KMS-11 (cell line): Measurements from ENCODE around the gene MRPL4.
A peak's percentile ranks its signal among the peaks of the same experiment; 100 is the strongest.
"Not testable (repeated sequence)": the region's sequence is repeated elsewhere in the genome, so short reads cannot be mapped to it uniquely, and the experiment has no call there.

ENCODE experiments used
- H2AFZ ChIP-seq: fragments of 200-600 bp; sonication (generic); 2 replicates; pipeline ENCODE4 v1.6.1; 2016; ENCODE audit warnings: antibody characterized with exemption, mixed run types, low read depth
- H3K27ac ChIP-seq: fragments of 200-600 bp; sonication (generic); 2 replicates; pipeline ENCODE4 v1.6.1; 2016; ENCODE audit warnings: mild to moderate bottlenecking, mixed run types
- H3K27me3 ChIP-seq: fragments of 200-600 bp; sonication (generic); 2 replicates; pipeline ENCODE4 v1.6.1; 2017; ENCODE audit warnings: mild to moderate bottlenecking, low read depth, mixed run types, moderate library complexity; ENCODE audit not compliant: insufficient read depth
- H3K36me3 ChIP-seq: fragments of 200-600 bp; sonication (generic); 2 replicates; pipeline ENCODE4 v1.6.1; 2017; ENCODE audit warnings: mild to moderate bottlenecking, mixed run types; ENCODE audit not compliant: insufficient read depth
- H3K4me1 ChIP-seq: fragments of 200-600 bp; sonication (generic); 2 replicates; pipeline ENCODE4 v1.6.1; 2016; ENCODE audit warnings: mild to moderate bottlenecking, low read depth, mixed run types; ENCODE audit not compliant: poor library complexity, severe bottlenecking
- H3K4me2 ChIP-seq: fragments of 200-600 bp; sonication (generic); 2 replicates; pipeline ENCODE4 v1.7.0; 2016; ENCODE audit warnings: mild to moderate bottlenecking, mixed run types
- H3K4me3 ChIP-seq: fragments of 200-600 bp; sonication (generic); IDR thresholded peaks from 2 replicates; pipeline ENCODE4 v1.6.1; 2017; ENCODE audit warnings: low read depth, low read length, mixed read lengths; ENCODE audit not compliant: insufficient read depth
- H3K79me2 ChIP-seq: fragments of 200-600 bp; sonication (generic); 2 replicates; pipeline ENCODE4 v1.6.1; 2016; ENCODE audit warnings: low read depth, mixed run types; ENCODE audit not compliant: insufficient read depth
- H3K9ac ChIP-seq: fragments of 200-600 bp; sonication (generic); 2 replicates; pipeline ENCODE4 v1.6.1; 2016; ENCODE audit warnings: mild to moderate bottlenecking, mixed run types
- H4K20me1 ChIP-seq: fragments of 200-600 bp; sonication (generic); 2 replicates; pipeline ENCODE4 v1.6.1; 2016; ENCODE audit warnings: mild to moderate bottlenecking, mixed run types; ENCODE audit not compliant: insufficient read depth
- CTCF ChIP-seq: fragments of 200-600 bp; sonication (generic); conservative IDR thresholded peaks from 2 replicates; pipeline ENCODE4 v1.6.1; 2017; ENCODE audit warnings: low read depth, mild to moderate bottlenecking, antibody characterized with exemption, low read length, moderate library complexity, mixed read lengths

The MRPL4 gene

GRCh38 chr19:10230861-10231611 lies 21.0 kb upstream of the MRPL4 start, which contains the start of gene S1PR2:
S1PR2 (minus strand) TSS chr19:10231331; CDS start chr19:10224905, 6,426 bp downstream.
- Histone ChIP-seq H3K4me2 (peak within 1 kb of the TSS; percentile 88), H3K4me3 (no peak within 1 kb of the TSS), H3K79me2 (peaks cover 18% of the 10 kb centered on the region), H3K27ac (peak within 1 kb of the TSS; percentile 62), H3K4me1 (peaks cover 44% of the 10 kb centered on the region), H3K36me3 (no peaks in the 10 kb centered on the region), H4K20me1 (no peaks in the 10 kb centered on the region), H3K9ac (peak within 1 kb of the TSS; percentile 88), H2AFZ (peak within 1 kb of the TSS; percentile 76), H3K27me3 (no peaks in the 10 kb centered on the region)
- no peak for TF ChIP-seq CTCF

GRCh38 chr19:10231612-10232228 lies 20.3 kb upstream of the MRPL4 start:
- TF ChIP-seq CTCF = 0 out of 2 replicates have a peak, but pooled peaks have one; percentile 4

GRCh38 chr19:10233946-10234345 lies 18.1 kb upstream of the MRPL4 start:
- H3K27me3 ChIP-seq = no peaks in the 10 kb centered on the region
- H4K20me1 ChIP-seq = no peaks in the 10 kb centered on the region
- no peak overlapping the region for H3K27ac ChIP-seq
- no peak overlapping the region for H3K4me3 ChIP-seq
- no peaks in the 10 kb centered on the region for H3K36me3 ChIP-seq
- no peak overlapping the region for H3K9ac ChIP-seq
- H3K4me2 ChIP-seq = no peak overlapping the region
- H3K79me2 ChIP-seq = peaks cover 8% of the 10 kb centered on the region; the same call in 1 of the 2 replicates
- no peak overlapping the region for H2AFZ ChIP-seq
- no peak for TF ChIP-seq CTCF
- peaks cover 30% of the 10 kb centered on the region for H3K4me1 ChIP-seq

More at GRCh38 chr19:10231612-10232228, 20.3 kb upstream of the MRPL4 start:
- no peak overlapping the region for H3K4me3 ChIP-seq
- H2AFZ ChIP-seq = peak overlapping the region; percentile 18; the same call in 1 of the 2 replicates
- no peaks in the 10 kb centered on the region for H4K20me1 ChIP-seq
- H3K4me2 ChIP-seq = peak overlapping the region; percentile 34; the same call in 1 of the 2 replicates
- H3K36me3 ChIP-seq = no peaks in the 10 kb centered on the region
- H3K27me3 ChIP-seq = no peaks in the 10 kb centered on the region
- peaks cover 16% of the 10 kb centered on the region for H3K79me2 ChIP-seq
- peak overlapping the region; percentile 88 for H3K9ac ChIP-seq
- H3K27ac ChIP-seq = peak overlapping the region; percentile 62
- H3K4me1 ChIP-seq = peaks cover 41% of the 10 kb centered on the region

- H3K27ac ChIP-seq = no peak overlapping the region
- no peak overlapping the region for H3K4me3 ChIP-seq
- H3K27me3 ChIP-seq = no peaks in the 10 kb centered on the region
- no peaks in the 10 kb centered on the region for H3K79me2 ChIP-seq
- H3K4me1 ChIP-seq = peaks cover 20% of the 10 kb centered on the region
- no peaks in the 10 kb centered on the region for H3K36me3 ChIP-seq
- no peak overlapping the region for H3K4me2 ChIP-seq
- no peak for TF ChIP-seq CTCF
- H2AFZ ChIP-seq = no peak overlapping the region
- no peaks in the 10 kb centered on the region for H4K20me1 ChIP-seq
- H3K9ac ChIP-seq = no peak overlapping the region
These were observed 17.0 kb upstream of the MRPL4 start for GRCh38 chr19:10235003-10235402.

- H3K4me2 ChIP-seq, H4K20me1 ChIP-seq, H3K4me3 ChIP-seq, H3K27me3 ChIP-seq, H3K9ac ChIP-seq, H3K27ac ChIP-seq, H2AFZ ChIP-seq, H3K36me3 ChIP-seq, H3K79me2 ChIP-seq: not testable (repeated sequence)
- peaks cover 17% of the 10 kb centered on the region for H3K4me1 ChIP-seq
These were observed 16.6 kb upstream of the MRPL4 start for GRCh38 chr19:10235409-10235808.
